ENCODE results near the gene HDGF. TPM values are rescaled to one million over a fixed set of nuclear protein-coding genes. Genes with fewer than 3 reads are reported as not detected.

HDGF gene
- total RNA-seq, 4 donors from 2014 or later: 124 to 239 (median 167) TPM

DNA sequence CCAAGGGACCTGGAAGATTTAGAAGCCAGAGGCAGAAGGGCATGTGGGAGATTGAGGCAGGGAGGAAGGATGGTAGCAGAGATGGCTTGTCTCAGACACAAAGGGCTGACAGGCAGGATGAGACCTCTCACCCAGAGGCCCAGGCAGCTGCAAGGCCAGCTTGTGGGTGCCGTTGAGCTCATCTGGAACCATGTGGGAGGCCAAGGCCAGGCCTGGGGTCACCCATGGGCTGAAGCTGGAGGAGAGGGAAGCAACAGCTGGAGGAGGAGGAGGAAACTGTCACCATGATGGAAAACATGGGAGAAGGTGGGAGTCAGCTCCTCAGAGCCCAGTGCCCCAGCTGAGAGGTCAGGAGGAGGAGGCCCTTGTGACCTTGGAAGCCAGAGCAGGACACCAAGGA is 52.5 kb downstream of the HDGF start:
- intact Hi-C loops (cut with DNase I): no loop called here
- Histone ChIP-seq H3K36me3 (peaks cover 0 to 19% (median 0%) of the 10 kb centered on the region in 4 donors), H3K27ac (replicated peaks in 1 of 4) (no peak overlapping the region), H3K4me1 (peaks cover under 1 to 9% (median 8%) of the 10 kb centered on the region in 4 donors), H3K9me3 (no peaks in the 10 kb centered on the region), H3K4me3 (no peak overlapping the region), H3K27me3 (peaks cover 0 to 33% (median 0%) of the 10 kb centered on the region in 4 donors)
- DNase-seq (ENCODE audit: extremely low spot score): no peak
- TF ChIP-seq EP300 (IDR thresholded peaks at IDR 0.05): no peak
- TF ChIP-seq, protein P1, sequence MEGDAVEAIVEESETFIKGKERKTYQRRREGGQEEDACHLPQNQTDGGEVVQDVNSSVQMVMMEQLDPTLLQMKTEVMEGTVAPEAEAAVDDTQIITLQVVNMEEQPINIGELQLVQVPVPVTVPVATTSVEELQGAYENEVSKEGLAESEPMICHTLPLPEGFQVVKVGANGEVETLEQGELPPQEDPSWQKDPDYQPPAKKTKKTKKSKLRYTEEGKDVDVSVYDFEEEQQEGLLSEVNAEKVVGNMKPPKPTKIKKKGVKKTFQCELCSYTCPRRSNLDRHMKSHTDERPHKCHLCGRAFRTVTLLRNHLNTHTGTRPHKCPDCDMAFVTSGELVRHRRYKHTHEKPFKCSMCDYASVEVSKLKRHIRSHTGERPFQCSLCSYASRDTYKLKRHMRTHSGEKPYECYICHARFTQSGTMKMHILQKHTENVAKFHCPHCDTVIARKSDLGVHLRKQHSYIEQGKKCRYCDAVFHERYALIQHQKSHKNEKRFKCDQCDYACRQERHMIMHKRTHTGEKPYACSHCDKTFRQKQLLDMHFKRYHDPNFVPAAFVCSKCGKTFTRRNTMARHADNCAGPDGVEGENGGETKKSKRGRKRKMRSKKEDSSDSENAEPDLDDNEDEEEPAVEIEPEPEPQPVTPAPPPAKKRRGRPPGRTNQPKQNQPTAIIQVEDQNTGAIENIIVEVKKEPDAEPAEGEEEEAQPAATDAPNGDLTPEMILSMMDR (IDR thresholded peaks at IDR 0.05): no peak
- TF ChIP-seq POLR2A (IDR thresholded peaks at IDR 0.05; ENCODE audit: low read depth): no peak
- TF ChIP-seq POLR2AphosphoS5 (IDR thresholded peaks at IDR 0.05): no peak
- 55% methylated on average over 1 of the region's 1 CpG for WGBS

DNA sequence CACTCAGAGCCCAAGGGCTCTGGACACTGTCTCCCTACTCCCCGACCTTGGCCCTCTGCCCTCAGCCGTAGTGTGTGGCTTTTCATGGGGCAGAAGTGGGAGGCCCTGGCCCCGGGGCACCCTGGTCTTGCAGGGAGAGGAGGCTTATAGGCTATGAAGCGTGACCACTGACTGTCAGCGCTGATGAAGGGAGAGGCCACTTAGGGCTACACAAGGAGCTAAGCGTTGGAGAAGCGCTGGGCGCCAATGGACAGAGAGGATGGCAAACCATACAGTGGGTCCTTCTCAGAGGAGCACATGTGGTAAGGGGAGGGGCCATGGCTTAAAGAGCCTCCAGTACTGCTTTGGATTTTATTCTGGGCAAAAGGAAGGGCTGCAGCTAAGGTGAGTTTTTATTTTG is 54.0 kb downstream of the HDGF start:
- no peak overlapping the region for H3K4me3 ChIP-seq
- DNase-seq (ENCODE audit: extremely low spot score): no peak
- 74% methylated on average over 5 of the region's 8 CpGs for whole genome bisulfite sequencing
- H3K9me3 ChIP-seq: no peaks in the 10 kb centered on the region
- no peak for TF ChIP-seq POLR2AphosphoS5 (IDR thresholded peaks at IDR 0.05)
- TF ChIP-seq EP300 (IDR thresholded peaks at IDR 0.05): no peak
- no peak for TF ChIP-seq POLR2A (IDR thresholded peaks at IDR 0.05; ENCODE audit: low read depth)
- TF ChIP-seq, protein P1 (IDR thresholded peaks at IDR 0.05): no peak
- H3K27me3 ChIP-seq: peaks cover 0 to 38% (median 0%) of the 10 kb centered on the region in 4 donors
- no peak overlapping the region for H3K27ac ChIP-seq (replicated peaks in 1 of 4)
- H3K4me1 ChIP-seq: peaks cover 0 to 8% (median 4%) of the 10 kb centered on the region in 4 donors
- intact Hi-C loops (cut with DNase I): no loop called here
- H3K36me3 ChIP-seq: peaks cover 0 to 19% (median 0%) of the 10 kb centered on the region in 4 donors

DNA sequence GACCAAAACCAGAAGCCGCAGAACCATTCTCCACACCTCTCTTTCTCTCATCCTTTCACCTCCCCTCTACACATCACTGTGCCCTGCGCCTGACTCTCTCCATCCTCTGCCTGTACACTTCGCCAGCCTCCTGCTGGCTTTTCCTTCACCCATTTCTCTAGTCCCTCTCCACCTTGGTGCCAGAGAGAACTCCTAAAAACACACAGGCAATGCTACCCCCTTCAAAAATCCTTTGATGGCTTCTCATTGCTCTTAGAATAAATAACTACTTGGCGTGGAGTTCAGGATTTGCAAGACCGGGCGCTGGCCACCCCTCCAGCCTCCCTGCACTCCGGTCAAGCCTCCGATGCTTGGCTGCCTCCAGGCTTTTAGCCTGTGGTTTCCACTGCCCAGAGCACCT is 54.7 kb downstream of the HDGF start:
- peaks cover 0 to 14% (median 5%) of the 10 kb centered on the region in 4 donors for H3K4me1 ChIP-seq
- H3K4me3 ChIP-seq: no peak overlapping the region
- H3K36me3 ChIP-seq: peaks cover 0 to 19% (median 0%) of the 10 kb centered on the region in 4 donors
- H3K27ac ChIP-seq (replicated peaks in 1 of 4): no peak overlapping the region
- intact Hi-C loops (cut with DNase I): no loop called here
- TF ChIP-seq, protein P1 (IDR thresholded peaks at IDR 0.05): no peak
- TF ChIP-seq POLR2A (IDR thresholded peaks at IDR 0.05; ENCODE audit: low read depth) (no peak), EP300 (IDR thresholded peaks at IDR 0.05) (no peak), POLR2AphosphoS5 (IDR thresholded peaks at IDR 0.05) (no peak)
- DNase-seq (ENCODE audit: extremely low spot score): no peak
- no peaks in the 10 kb centered on the region for H3K9me3 ChIP-seq
- H3K27me3 ChIP-seq: peaks cover 0 to 41% (median 0%) of the 10 kb centered on the region in 4 donors
- 89% methylated on average over 8 of the region's 8 CpGs for WGBS

DNA sequence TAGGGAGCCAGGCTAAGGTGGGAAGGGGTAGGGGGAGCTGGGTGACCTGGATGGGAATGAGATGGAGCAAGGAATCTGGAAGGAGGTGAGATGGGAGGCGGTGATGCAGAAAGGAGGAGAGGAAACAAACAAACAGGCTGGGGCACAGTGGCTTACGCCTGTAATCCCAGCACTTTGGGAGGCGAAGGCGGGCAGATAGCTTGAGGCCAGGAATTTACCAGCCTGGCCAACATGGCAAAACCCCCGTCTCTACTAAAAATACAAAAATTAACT is 56.8 kb downstream of the HDGF start:
- no peaks in the 10 kb centered on the region for H3K9me3 ChIP-seq
- intact Hi-C loops (cut with DNase I): no loop called here
- peaks cover 0 to 49% (median 2%) of the 10 kb centered on the region in 4 donors for H3K27me3 ChIP-seq
- 95% methylated on average over 5 of the region's 5 CpGs for WGBS
- no peak overlapping the region for H3K4me3 ChIP-seq
- H3K4me1 ChIP-seq: peaks cover 3 to 21% (median 11%) of the 10 kb centered on the region in 4 donors
- no peak for TF ChIP-seq POLR2A (IDR thresholded peaks at IDR 0.05; ENCODE audit: low read depth)
- no peak for TF ChIP-seq POLR2AphosphoS5 (IDR thresholded peaks at IDR 0.05)
- no peak for TF ChIP-seq EP300 (IDR thresholded peaks at IDR 0.05)
- TF ChIP-seq, protein P1 (IDR thresholded peaks at IDR 0.05): no peak
- no peak overlapping the region for H3K27ac ChIP-seq (replicated peaks in 1 of 4)
- no peak for DNase-seq (ENCODE audit: extremely low spot score)
- H3K36me3 ChIP-seq: peaks cover 0 to 8% (median 0%) of the 10 kb centered on the region in 4 donors
